EH (cell line): ENCODE results near the gene L3HYPDH.
"Not testable (repeated sequence)": the region's sequence is repeated elsewhere in the genome, so short reads cannot be mapped to it uniquely, and the experiment has no call there.

ENCODE experiments used
- DNase-seq: peaks from one replicate; pipeline ENCODE4 v3.0.0-alpha.2; 2015; ENCODE audit warnings: low read depth

L3HYPDH gene

DNA sequence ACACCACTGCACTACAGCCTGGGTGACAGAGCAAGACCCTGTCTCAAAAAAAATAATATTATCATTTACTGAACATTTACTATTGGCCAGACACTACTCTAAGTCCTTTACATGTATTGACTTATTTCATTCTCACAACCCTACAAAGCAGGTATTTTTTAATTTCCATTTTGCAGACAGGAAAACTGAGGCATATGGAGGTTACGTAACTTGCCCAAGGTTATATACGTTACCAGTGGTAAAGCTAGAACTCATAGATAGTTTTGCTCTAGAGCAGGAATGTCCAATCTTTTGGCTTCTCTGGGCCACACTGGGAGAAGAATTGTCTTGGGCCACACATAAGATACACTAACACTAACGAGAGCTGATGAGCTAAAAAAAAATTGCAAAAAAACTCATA, 5.7 kb downstream of the L3HYPDH start:
- no peak for DNase-seq

DNA sequence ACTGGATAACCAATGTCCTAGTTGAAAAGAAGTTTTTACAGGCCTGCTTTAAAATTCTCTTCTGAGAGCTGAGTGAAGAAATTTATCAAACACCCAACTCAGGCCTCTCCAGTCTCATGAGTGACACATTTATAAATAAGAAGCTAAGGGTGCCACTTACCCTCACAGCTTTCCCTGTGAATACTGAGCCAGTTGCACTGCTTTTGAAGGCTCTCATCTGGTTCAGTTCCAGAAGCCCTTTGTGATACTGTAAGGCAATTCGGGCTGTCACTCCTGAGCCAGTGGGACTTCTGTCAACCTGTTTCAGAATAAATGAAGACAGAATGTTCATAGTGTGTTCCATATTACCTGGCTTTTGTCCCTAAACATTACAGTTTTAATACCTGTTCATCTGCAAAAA, 8.5 kb downstream of the L3HYPDH start:
- DNase-seq = no peak

DNA sequence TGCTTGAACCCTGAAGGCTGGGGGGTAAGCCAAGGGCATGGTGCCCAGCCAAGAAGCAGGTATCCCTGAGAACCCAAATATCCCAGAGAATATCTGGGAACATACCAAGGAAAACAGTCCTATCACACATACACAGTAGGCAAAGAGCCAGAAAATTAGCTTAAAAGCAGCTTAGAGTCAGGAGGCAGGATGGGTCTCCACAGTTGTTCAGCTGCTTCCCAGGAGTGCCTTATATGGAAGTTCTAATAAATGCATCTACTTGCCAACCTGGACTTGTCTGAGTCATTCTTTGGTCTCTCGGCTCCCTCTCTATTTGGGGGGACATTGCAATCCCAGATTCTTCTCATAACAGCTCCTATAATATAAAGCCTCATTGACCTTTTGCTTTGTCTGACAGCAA, 10.0 kb downstream of the L3HYPDH start:
- DNase-seq = peak; percentile 78

DNA sequence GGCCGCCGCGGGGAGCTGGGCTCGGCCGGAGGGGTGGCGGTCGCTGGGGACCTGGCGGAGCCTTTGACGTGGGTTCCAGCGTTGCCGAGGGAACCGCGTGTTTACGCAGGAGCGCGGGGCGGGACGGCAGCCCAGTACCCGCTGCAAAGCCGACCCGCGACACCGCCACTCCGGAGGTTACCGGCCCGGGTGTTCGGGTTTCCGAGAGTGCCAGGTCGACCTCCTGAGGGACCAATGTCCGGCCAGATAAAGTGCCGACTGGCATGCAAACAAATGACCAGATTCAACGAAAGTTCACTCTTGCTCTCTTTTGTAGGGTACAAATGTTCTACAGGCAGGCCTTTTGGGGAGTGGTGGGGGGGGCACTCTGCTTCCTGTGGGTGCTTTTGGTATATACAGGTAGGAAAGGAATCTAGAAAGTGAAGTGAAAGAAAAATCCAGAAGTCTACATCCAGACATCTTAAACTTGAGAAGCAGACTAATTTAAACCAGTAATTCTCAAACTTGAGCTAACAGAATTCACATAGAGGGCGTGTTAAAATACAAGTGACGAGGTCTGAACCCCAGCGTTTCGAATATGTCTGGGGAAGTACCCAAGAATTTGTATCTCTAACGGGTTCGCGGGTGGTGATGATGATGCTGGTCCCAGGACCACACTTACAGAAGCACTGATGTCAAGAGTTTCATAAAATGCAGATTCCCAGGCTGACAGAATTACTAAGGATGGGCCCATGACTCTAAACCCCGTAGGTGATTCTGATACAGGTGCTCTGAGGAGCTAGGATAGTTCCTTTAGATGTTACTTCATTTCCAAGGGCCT, 18.7 kb downstream of the L3HYPDH start, which contains the start of gene GPR135:
GPR135 (minus strand) TSS at position 65 of the 820 bp plus-strand sequence. CDS start 154 bp downstream, outside the sequence.
- no peak for DNase-seq

DNA sequence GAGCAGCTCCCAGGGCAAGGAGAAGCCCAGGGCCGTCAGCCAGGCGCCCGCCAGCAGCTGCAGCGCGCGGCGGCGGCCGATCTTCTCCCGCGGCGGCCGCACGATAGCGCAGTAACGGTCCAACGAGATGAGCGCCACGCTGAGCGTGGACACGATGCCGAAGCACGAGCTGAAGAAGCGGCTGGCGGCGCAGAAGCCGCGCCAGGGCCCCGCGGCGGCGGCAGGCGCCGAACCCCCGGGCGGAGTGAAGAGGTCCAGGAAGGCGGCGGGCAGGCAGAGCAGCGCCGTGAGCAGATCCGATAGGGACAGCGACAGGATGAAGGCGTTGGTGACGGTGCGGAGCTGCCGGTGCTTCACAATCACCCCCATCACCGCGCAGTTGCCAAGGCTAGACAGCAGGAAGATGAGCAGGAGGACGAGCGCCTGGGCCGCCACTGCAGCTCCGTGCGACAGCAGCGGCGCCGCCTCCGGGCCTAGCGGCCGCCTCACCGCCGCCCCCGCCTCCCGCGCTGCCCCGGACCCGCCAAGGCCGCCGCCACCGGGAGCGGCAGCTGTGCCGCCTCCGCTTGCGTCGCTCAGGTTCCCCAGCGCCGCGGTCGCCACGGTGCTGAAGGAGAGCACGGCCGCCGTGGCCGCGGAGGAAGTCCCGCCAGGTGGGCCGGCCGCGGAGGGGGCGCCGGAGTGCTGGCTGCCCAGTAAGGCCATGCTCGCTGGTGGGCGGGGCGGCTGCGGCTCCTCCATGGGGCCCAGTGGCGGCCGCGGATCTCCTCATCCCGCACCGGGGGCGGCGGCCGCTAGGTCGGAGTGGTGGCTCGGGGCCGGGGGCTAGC, 19.5 kb downstream of the L3HYPDH start:
- peak; percentile 64 for DNase-seq

DNA sequence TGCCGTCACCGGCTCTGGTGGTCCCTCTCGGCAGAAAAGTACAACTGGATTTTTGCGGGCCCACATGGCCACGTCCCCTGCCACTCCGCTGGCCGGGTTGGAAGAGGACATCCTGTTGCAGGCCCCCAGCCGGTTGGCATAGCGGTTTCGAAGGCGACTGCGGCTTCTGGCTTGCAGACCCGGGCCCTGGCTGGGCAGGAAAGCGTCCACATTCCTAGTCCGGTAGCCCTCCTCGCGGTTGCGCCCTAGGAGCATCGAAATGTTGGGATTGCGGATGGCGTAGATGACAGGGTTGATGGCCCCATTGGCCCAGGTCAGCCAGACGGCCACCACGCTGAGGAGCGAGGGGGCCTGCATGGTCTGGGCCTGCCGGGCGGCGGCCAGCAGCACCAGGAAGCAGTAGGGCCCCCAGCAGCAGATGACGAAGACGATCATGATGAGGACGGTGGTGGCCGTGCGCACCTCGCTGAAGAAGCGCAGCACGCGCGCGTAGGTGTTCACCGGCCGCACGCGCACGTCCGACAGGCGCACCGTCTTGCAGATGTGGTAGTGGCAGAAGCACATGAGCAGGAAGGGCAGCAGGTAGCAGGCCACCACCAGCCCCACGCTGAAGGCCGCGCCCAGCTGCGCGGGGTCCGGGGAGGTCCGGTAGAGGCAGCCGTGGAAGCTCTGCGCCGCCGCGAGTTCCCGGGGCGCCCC, 20.3 kb downstream of the L3HYPDH start:
- no peak for DNase-seq

DNA sequence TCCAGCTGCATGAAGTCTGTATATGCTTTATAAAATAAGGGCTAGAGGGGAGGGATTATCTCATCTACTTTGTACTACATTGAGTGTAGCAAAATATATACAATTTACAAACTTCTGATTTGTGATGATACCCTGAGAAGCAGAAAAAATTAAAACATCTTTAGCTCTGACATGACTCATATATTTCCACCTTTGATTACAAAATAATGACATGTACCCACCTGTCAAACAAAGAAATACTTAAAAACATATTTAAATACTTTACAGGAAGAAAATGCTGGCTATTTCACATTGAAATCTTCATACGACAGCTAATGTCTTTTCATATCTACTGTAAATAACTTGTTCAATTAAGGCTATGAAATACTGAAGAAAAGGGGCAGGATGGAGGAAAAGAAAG, 22.3 kb downstream of the L3HYPDH start:
- no peak for DNase-seq

DNA sequence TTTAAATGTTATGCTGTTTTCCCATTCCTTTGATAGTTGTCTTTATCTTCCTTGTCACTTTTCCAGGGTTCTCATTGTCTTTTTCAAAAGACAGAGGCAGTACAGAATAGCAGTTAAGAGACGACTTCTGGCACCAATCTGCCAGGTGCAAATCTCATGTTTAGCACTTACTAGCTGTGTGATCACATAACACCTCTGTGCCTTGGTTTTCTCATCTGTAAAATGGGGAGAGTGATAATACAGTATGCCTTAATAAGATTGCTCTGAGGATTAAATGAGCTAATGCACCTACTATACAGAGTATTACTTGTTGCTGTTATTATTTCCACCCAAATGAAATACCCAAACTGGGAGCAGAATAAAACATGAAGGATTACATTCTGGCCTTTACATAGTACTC, 23.8 kb downstream of the L3HYPDH start:
- DNase-seq = no peak

DNA sequence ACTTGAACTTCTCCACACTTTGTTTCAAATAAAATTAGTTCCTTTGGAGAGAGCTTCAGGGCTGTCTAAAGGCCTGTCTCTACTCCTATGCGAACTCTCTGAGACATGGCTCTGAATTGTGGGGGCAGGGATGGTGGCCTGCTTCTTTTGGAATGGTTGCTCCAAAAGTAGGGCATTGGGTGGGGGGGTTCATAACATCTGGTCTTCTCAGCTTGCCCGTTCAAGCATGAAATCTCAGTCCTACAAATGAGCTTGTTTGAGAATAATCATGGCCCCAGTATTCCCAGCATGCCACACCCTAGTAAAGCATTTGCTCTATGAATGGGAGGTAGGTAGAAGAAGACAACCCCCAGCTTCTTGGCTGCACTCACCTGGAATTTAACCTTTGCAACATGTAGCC, 25.7 kb downstream of the L3HYPDH start:
- DNase-seq = no peak

DNA sequence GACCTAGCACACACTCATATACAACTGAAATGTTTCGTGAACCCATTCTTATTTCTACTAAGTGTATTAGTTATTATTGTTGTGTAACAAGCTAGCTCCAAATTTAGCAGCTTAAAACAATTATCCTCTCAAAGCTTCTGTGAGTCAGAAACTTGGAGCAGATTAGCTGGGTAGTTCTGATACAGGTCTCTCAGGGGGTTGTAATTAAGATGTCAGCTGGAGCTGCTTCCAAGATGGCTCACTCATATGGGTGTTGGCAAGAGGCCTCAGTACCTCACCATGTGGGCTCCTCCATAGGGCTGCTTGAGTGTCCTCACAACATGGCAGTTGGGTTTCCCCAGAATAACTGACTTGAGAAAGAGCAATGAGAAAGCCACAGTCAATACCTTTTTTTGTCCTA, 28.8 kb downstream of the L3HYPDH start:
- DNase-seq = peak; percentile 77

DNA sequence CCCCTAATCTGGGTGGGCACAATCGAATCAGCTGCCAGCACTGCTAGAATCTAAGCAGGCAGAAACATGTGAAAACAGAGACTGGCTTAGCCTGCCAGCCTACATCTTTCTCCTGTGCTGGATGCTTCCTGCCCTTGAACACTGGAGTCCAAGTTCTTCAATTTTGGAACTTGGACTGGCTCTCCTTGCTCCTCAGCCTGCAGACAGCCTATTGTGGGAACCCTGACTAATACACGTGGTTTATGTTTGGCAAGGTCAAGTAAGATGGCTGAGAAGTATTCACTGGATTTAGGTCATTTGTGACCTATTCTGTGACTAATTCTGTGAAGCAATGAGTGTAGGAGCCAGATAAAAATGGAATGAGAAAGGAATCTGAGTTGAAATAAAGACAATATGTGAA, 30.1 kb downstream of the L3HYPDH start:
- peak; percentile 97 for DNase-seq

DNA sequence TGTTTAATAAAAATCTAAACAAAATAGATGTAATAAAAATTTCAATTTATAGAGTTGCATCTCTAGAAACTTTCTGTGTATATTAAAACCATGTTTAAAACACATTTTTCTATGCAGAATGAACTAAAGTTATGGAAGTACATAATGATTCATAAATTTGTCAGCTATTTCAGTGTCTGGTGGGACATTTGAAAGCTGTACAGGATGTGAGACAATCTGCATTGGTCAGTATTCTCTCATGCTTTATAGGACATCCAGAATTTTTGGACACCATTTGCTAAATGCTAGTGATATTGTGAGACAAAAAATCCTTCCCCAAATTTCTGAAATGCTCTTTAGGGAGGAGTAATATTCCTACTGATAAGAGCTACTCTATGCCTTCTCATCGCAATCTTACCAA, 32.4 kb downstream of the L3HYPDH start:
- DNase-seq = no peak

DNA sequence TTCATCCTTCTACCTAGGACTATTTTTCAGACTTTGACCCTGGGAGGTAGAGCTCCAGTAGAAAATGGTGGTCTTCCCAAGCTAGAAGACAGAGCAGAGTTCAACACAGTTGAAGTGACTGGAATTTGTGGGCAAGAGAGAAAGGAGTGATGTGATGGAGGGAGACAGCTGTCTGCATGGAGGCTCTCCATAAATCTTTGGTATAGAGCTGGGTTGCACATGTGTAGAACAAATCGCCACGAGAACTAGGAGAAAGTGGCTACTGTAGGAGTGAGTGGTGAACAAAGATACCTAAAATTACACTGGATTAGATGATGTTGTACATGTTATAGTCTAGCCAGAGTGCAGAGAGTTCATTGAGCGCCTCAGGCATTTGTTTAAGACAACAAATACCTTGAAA, 33.5 kb downstream of the L3HYPDH start:
- no peak for DNase-seq

DNA sequence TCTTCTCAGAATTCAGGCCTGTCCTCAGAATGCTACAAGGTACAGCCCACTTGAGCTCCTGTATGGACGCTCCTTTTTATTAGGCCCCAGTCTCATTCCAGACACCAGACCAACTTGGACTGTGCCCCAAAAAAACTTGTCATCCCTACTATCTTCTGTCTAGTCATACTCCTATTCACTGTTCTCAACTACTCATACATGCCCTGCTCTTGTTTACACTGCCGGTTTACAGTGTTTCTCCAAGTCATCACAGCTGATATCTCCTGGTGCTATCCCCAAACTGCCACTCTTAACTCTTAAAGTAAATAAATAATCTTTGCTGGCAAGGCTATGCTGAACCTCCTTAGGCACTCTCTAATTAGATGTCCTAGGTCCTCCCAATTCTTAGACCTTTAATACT, 35.5 kb downstream of the L3HYPDH start:
- DNase-seq = not testable (repeated sequence)

DNA sequence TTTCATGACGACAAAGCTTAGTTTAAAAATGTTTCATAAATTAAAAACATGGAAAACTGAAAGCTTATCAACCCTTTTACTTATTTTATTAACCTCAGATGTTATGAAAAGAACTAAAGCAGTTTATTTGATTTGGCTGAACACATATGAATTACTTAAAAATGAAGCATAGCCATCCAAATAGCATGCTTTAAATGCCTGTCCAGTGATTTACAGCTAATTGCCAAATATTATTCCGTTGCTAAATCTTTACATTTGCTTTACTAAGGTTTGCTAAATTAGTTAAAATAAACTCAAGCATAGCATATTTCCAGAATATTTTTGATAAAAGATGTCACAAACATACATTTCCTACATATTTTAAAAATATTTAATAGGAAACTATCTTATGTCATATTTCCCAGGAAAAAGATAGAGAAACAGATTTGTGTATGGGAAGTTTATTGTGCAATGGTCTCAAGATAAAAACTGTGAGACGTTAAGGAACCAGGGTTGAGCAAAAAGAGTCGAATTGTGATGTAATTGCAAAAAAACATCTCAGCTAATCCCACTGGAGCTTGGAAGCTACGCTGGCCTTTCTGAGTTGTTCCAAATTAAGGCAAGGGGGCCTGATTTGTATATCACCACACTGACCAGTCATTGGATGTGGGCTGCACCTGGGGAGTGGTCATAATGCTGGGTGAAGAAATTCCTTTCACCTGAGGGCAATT, 44.8 kb downstream of the L3HYPDH start:
- DNase-seq = peak; percentile 76

DNA sequence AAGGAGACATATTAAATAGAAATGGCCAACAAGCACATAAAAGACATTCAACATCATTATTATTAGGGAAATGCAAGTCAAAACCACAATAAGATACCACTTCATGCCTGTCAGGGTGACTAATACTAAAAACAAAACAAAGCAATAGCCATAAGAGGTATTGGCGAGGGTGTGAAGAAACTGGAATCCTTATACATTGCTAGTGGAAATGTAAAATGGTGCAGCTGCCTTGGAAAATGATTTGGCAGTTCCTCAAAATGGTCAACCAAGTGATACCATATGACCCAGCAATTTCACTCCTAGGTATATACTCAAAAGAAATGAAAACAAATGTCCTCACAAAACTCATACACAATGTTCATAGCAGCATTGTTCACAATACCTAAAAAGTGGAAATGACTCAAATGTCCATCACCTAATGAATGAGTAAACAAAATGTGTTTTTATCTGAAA, 46.0 kb downstream of the L3HYPDH start:
- DNase-seq = peak; percentile 88

DNA sequence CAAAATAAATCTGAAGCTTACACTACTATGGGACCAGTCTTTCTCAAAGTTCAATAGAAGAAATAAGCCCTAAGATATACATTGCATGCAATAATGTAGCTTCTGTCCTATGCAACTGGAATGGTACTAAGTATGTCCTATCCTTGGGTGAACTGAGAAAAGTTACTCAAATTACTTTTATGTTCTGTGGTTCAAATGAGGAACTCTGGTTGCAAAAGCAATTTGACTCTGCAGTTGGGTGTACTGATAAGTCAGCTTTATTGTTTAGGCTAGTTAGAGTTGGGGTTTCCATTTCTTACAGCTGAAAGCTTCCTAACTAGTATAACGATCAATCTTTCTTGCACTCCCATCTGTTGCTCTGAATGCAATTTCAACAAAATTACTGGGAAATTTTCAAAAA, 48.2 kb downstream of the L3HYPDH start:
- DNase-seq = no peak

DNA sequence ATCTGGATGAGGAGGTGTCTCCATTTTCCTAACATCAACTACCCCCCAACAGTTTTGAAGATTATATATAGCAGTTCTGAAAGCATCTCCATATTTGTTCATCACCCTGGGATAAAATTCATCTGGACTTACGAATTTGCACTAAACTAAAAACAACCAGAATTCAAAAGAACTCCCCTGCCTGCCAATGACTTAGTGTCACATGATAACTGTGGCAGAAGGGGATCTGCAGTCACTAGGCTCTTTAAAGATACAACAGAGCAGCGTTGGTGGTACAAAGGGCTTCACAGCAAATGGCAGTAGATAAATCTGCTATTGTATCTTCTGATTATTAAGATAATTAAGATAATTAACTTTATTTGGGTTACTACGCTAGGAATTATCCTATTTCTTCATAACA, 49.1 kb downstream of the L3HYPDH start:
- no peak for DNase-seq

DNA sequence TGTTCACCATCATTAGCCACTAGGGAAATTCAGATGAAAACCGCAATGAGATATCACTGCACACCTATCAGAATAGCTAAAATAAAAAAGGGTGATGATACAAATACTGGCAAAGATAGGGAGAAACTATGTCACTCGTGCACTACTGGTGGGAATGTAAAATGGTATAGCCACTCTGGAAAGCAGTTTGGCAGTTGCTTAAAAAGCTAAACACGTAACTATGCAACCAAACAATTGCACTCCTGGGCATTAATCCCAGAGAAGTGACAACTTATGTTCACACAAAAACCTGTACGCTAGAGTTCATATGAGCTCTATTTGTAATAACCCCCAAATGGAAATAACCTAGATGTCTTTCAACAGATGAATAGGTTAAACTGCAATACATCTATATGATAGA, 54.4 kb downstream of the L3HYPDH start:
- no peak for DNase-seq

DNA sequence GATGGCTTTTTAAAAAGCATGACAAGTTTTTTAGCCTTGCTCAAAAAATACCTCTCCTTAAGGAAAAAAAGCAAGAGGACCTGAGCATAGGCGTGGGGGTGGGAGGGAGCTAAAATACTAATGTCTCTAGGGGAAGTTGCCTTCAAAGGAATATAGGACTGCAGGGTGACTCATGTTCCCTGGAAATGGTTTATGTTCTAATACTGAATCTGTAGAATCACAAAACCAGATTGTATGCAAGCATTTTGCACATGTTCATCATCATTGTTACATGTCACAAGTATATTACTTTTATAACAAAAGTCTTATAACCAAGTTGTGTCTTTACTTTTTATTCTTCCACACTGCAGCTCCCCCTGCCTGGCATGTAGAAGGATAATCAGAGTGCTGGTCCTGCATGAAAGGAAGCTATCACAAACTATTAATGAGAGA, 55.6 kb downstream of the L3HYPDH start:
- no peak for DNase-seq

DNA sequence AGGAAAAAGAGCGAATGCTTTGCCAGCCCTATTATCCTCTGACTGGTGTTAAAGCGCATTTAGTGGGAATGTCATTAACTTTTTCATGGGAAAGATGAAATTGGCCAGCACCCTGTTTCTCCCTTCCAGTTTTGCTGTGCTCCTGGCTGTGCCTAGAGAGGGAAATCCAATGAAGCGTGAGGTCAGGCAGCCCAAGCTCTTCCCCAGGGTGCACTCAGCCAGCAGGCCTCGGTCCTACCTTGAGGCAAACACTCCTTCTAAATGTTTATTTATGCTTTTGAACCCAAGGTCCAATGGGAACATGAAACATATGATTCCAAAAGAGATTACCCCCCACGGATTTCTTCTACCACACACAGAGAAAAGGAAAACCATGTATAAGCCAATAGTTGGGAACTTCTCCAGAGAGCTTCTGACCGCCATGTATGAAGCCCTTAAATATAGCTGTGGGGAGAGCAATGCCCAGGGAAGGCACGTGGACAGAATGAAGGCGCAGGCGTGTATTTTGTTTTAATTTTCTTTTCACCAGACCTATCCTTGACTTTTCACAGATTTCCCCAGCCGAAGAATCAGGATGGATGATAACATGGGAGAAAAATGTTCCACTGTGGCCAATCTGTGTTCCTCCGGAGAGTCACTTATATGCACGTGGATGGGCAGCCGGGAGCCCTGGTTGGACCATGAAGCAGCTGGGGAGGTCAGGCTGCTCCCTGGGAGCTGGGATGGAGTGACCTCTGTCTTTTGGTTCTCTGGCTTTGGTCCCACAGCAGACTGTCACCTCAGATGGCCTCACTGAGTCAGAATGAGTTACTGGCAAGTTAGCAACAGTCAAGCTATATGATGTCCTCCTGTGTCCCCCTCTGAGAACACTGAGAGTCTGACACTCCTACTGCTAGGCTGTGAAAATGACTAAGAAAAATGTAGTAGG, 56.3 kb downstream of the L3HYPDH start:
- peak; percentile 86 for DNase-seq
